Ascending aorta (tissue), 2 donors: ENCODE data around the gene NLGN1. TPM values are rescaled to one million over a fixed set of nuclear protein-coding genes. Genes with fewer than 3 reads are reported as not detected.
A peak's percentile ranks its signal among the peaks of the same experiment; 100 is the strongest.

Experiments
- DNase-seq, 2 donors: peaks; one replicate each; pipeline ENCODE4 v3.0.0-alpha.2; 2019; ENCODE audit warnings: low spot score in 2 of 2
- H3K27ac ChIP-seq, 2 donors: fragments of 200-600 bp; sonication (generic); one replicate each; pipeline ENCODE4 v1.5.1; 2016 to 2017; ENCODE audit warnings: mild to moderate bottlenecking in 1 of 2
- H3K27me3 ChIP-seq: fragments of 200-600 bp; sonication (generic); one replicate; pipeline ENCODE4 v1.5.1; 2017
- H3K36me3 ChIP-seq, 2 donors: fragments of 200-600 bp; sonication (generic); one replicate each; pipeline ENCODE4 v1.5.1; 2016
- H3K4me1 ChIP-seq, 2 donors: fragments of 200-600 bp; sonication (generic); one replicate each; pipeline ENCODE4 v1.5.1; 2016 to 2017; ENCODE audit warnings: mild to moderate bottlenecking in 1 of 2
- H3K4me3 ChIP-seq, 2 donors: fragments of 200-600 bp; sonication (generic); one replicate each; pipeline ENCODE4 v1.5.1; 2016 to 2017; ENCODE audit warnings: mild to moderate bottlenecking in 1 of 2
- H3K9me3 ChIP-seq, 2 donors: fragments of 200-600 bp; sonication (generic); one replicate each; pipeline ENCODE4 v1.5.1; 2016
- intact Hi-C: fragments of 100-400 bp; cut with DNase I; formaldehyde crosslinking; loops from one replicate; pipeline ENCODE4 v1.15.1; 2023
- total RNA-seq: library from RNA; depleted of rRNA; stranded (reverse); fragments of >200 nt; gene quantifications from one replicate; pipeline ENCODE4 v1.1.0, GENCODE V29; 2016
- TF ChIP-seq, protein P1 (sequence below), 3 experiments: fragments of 200-600 bp in 2 of 3; fragments of 450-650 bp in 1 of 3; sonication (generic) in 2 of 3; IDR thresholded peaks; one replicate each; pipeline ENCODE4 v1.5.1; 2016 to 2019; ENCODE audit warnings: antibody characterized with exemption in 3 of 3, mild to moderate bottlenecking in 1 of 3, moderate library complexity in 1 of 3

Gene NLGN1
- total RNA-seq, 1 donor from 2014 or later, result 5.2 TPM

DNA sequence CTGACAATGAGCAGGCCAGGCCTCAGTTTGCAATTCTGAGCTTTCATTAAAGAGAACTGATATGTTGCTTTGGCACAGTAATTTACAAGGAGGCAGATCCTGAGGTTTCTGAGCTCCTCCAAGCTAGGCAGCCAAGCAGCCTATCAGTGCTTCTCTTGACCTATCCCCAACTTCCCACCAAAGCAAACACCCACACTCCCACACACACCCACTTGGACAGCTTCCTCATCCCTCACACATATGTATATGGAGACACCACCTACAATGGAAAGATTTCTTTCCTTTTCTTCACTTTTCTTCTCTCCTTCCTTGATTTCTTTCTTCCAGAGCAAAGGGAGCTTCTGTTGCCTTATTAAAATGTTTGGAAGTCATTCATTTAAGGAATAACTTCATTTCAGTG lies 217.0 kb downstream of the NLGN1 start:
- intact Hi-C loops, result no loop called here

DNA sequence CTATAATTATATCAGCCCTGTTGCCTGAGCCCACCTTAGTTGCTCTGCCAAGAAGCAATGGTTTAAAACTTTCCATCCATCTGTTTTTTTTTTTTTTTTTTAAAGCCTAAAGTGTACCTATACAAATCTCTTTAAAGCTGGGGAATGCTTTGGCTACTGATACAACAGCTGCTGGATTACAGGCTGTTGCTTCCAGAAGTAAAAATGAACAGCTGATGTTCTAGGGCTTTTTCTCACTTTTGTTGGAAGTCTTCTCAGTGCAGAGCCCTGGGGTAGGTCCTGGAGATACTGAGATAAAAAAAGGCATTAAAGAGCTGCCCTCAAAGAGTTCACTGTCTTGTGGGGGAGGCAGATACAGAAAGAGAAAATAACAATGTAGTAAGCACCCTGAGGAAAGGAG lies 218.1 kb downstream of the NLGN1 start:
- no peak for DNase-seq
- H3K9me3 ChIP-seq, result no peaks in the 10 kb centered on the region
- no peak overlapping the region for H3K4me3 ChIP-seq
- no peak overlapping the region for H3K27ac ChIP-seq
- no peaks in the 10 kb centered on the region for H3K4me1 ChIP-seq
- TF ChIP-seq, protein P1, sequence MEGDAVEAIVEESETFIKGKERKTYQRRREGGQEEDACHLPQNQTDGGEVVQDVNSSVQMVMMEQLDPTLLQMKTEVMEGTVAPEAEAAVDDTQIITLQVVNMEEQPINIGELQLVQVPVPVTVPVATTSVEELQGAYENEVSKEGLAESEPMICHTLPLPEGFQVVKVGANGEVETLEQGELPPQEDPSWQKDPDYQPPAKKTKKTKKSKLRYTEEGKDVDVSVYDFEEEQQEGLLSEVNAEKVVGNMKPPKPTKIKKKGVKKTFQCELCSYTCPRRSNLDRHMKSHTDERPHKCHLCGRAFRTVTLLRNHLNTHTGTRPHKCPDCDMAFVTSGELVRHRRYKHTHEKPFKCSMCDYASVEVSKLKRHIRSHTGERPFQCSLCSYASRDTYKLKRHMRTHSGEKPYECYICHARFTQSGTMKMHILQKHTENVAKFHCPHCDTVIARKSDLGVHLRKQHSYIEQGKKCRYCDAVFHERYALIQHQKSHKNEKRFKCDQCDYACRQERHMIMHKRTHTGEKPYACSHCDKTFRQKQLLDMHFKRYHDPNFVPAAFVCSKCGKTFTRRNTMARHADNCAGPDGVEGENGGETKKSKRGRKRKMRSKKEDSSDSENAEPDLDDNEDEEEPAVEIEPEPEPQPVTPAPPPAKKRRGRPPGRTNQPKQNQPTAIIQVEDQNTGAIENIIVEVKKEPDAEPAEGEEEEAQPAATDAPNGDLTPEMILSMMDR (IDR thresholded peaks at IDR 0.05), result no peak
- no peaks in the 10 kb centered on the region for H3K27me3 ChIP-seq
- no peaks in the 10 kb centered on the region for H3K36me3 ChIP-seq
- intact Hi-C loops, result no loop called here

More for the DNA sequence above, 217.0 kb downstream of the NLGN1 start:
- Histone ChIP-seq H3K27me3 (no peaks in the 10 kb centered on the region), H3K27ac (no peak overlapping the region), H3K4me1 (no peaks in the 10 kb centered on the region), H3K4me3 (no peak overlapping the region), H3K9me3 (no peaks in the 10 kb centered on the region), H3K36me3 (no peaks in the 10 kb centered on the region)
- DNase-seq, result no peak
- TF ChIP-seq, protein P1 (IDR thresholded peaks at IDR 0.05), result no peak

DNA sequence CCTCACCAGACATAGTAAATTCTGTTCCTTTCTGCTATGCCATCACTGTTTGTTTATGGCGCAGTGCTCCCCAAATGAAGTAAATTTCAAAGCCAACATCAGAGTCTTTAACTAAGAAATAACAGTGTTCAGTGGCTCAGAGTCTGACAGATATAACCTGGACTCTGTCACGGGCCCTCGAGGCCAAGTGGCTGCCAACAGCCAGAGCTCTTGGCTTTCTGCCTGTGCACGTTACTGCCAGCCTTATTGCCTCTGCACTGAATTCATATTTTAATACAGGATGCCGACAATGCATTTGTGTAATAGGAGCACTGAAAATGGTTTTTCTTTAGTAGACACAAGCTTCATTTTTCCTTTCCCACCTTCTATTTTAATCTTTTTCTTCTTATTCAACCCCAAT lies 219.9 kb downstream of the NLGN1 start:
- peak in 1 of 2 donors; percentile 65 for DNase-seq
- peak overlapping the region in 1 of 2 donors; percentile 22 for H3K27ac ChIP-seq
- intact Hi-C loops, result no loop called here
- no peaks in the 10 kb centered on the region for H3K36me3 ChIP-seq
- H3K9me3 ChIP-seq, result no peaks in the 10 kb centered on the region
- no peaks in the 10 kb centered on the region for H3K27me3 ChIP-seq
- H3K4me3 ChIP-seq, result no peak overlapping the region
- TF ChIP-seq, protein P1 (IDR thresholded peaks at IDR 0.05), result no peak
- H3K4me1 ChIP-seq, result no peaks in the 10 kb centered on the region

DNA sequence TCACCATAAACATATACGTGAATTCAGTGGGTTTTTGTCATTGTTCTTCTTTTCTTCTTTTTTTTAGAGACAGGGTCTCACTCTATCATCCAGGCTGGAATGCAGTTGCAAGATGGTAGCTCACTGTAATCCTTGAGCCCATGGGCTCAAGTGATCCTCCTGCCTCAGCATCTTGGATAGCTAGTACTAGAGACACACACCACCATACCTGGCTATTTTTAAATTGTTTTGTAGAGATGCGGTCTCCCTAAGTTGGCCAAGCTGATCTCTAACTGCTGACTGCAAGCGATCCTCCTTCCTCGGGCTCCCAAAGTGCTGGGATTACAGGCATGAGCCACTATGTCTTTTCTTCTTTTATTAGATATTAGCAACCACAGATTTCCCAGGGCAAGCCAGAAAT lies 220.6 kb downstream of the NLGN1 start:
- intact Hi-C loops, result no loop called here
- no peaks in the 10 kb centered on the region for H3K36me3 ChIP-seq
- no peak overlapping the region for H3K4me3 ChIP-seq
- no peaks in the 10 kb centered on the region for H3K27me3 ChIP-seq
- no peaks in the 10 kb centered on the region for H3K4me1 ChIP-seq
- peak overlapping the region in 1 of 2 donors; percentile 22 for H3K27ac ChIP-seq
- H3K9me3 ChIP-seq, result no peaks in the 10 kb centered on the region
- no peak for DNase-seq
- TF ChIP-seq, protein P1 (IDR thresholded peaks at IDR 0.05), result no peak

DNA sequence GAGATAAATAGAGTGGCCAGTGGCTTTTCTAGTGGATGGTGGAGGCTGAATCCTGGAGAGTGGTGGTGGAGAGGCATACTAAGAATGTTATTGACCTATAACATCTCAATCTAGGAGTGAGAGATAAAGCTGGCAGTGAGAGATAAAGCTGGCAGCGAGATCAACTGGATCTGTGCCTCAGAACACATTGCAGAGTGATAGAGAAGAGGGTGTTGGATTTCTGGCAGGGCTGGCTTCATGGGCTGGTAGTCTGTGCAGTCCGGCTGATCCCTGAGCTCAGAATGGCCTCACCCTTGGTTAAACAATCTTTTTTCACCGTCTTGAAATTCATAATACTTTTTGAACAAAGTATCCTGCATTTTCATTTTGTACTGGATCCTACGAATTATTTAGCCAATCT lies 221.2 kb downstream of the NLGN1 start:
- no peaks in the 10 kb centered on the region for H3K27me3 ChIP-seq
- no peaks in the 10 kb centered on the region for H3K4me1 ChIP-seq

More for the DNA sequence above, 221.2 kb downstream of the NLGN1 start:
- H3K36me3 ChIP-seq, result no peaks in the 10 kb centered on the region
- TF ChIP-seq, protein P1 (IDR thresholded peaks at IDR 0.05), result no peak
- intact Hi-C loops, result no loop called here
- no peak for DNase-seq
- H3K27ac ChIP-seq, result no peak overlapping the region
- no peaks in the 10 kb centered on the region for H3K9me3 ChIP-seq
- H3K4me3 ChIP-seq, result no peak overlapping the region
